Measurements from ENCODE around the gene ARPP19.

DNA sequence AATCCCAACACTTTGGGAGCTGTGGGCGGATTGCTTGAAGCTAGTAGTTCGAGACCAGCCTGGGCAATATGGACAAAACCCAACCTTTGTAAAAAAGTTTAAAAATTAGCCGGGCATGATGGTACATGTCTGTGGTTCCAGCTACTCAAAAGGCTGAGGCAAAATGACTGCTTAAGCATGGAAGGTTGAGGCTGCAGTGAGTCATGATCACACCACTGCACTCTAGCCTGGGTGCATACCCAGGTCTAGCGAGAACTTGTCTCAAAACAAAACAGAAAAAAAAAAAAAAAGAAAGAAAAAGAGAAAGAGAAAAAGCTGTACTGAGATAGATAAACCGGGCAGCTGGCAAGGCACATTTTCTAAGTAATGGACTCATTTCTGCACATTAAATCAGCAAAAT is 10.6 kb downstream of the ARPP19 start:
- TF ChIP-seq, protein P1, sequence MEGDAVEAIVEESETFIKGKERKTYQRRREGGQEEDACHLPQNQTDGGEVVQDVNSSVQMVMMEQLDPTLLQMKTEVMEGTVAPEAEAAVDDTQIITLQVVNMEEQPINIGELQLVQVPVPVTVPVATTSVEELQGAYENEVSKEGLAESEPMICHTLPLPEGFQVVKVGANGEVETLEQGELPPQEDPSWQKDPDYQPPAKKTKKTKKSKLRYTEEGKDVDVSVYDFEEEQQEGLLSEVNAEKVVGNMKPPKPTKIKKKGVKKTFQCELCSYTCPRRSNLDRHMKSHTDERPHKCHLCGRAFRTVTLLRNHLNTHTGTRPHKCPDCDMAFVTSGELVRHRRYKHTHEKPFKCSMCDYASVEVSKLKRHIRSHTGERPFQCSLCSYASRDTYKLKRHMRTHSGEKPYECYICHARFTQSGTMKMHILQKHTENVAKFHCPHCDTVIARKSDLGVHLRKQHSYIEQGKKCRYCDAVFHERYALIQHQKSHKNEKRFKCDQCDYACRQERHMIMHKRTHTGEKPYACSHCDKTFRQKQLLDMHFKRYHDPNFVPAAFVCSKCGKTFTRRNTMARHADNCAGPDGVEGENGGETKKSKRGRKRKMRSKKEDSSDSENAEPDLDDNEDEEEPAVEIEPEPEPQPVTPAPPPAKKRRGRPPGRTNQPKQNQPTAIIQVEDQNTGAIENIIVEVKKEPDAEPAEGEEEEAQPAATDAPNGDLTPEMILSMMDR (IDR thresholded peaks at IDR 0.05), result no peak
- TF ChIP-seq EP300 (IDR thresholded peaks at IDR 0.05) (no peak), POLR2AphosphoS5 (IDR thresholded peaks at IDR 0.05) (no peak)
